AG09309 (cell line): ENCODE results near the gene AHNAK2.

Source experiments
- DNase-seq: peaks from one replicate; pipeline ENCODE4 v3.0.0-alpha.2; 2010; ENCODE audit warnings: low read depth
- H3K4me3 ChIP-seq: 2 replicates; pipeline ENCODE4 v1.5.1; 2011; ENCODE audit warnings: mild to moderate bottlenecking, low read depth, low read length, moderate library complexity; ENCODE audit not compliant: control insufficient read depth
- CTCF ChIP-seq: IDR thresholded peaks from 2 replicates; pipeline ENCODE4 v1.5.1; 2011; ENCODE audit warnings: mild to moderate bottlenecking, low read depth, low read length, inconsistent platforms; ENCODE audit not compliant: insufficient read depth, control insufficient read depth; ENCODE audit errors: missing control alignments

AHNAK2 gene

GRCh38 chr14:104937694-104938365 lies 40.3 kb downstream of the AHNAK2 start:
- no peak for DNase-seq
- TF ChIP-seq CTCF: no peak

GRCh38 chr14:104937161-104937560 lies 41.0 kb downstream of the AHNAK2 start:
- no peak for DNase-seq
- no peak for TF ChIP-seq CTCF
- no peak overlapping the region for H3K4me3 ChIP-seq

More at GRCh38 chr14:104937694-104938365, 40.3 kb downstream of the AHNAK2 start:
- no peak overlapping the region for H3K4me3 ChIP-seq

- no peak for TF ChIP-seq CTCF
- DNase-seq: no peak
- no peak overlapping the region for H3K4me3 ChIP-seq
These were observed 41.6 kb downstream of the AHNAK2 start for GRCh38 chr14:104936361-104937155.

- DNase-seq: no peak
- no peak overlapping the region for H3K4me3 ChIP-seq
- no peak for TF ChIP-seq CTCF
These were observed 42.2 kb downstream of the AHNAK2 start for GRCh38 chr14:104935955-104936354.

- no peak for TF ChIP-seq CTCF
- DNase-seq: no peak
These were observed 43.0 kb downstream of the AHNAK2 start for GRCh38 chr14:104935026-104935650.

GRCh38 chr14:104933746-104934733 lies 44.1 kb downstream of the AHNAK2 start:
- TF ChIP-seq CTCF: no peak
- H3K4me3 ChIP-seq: no peak overlapping the region; the same call in 1 of the 2 replicates
- DNase-seq: no peak

More at GRCh38 chr14:104935026-104935650, 43.0 kb downstream of the AHNAK2 start:
- H3K4me3 ChIP-seq: no peak overlapping the region
